HEK293 (cell line): ENCODE data around the gene KCP.

Experiments
- ATF2 ChIP-seq: fragments of 450-650 bp; formaldehyde crosslinking; IDR thresholded peaks from 2 replicates; pipeline ENCODE4 v1.5.1; 2016; ENCODE audit warnings: missing biosample characterization, missing genetic modification characterization, low read depth
- CTCF ChIP-seq: fragments of 450-650 bp; formaldehyde crosslinking; IDR thresholded peaks from 2 replicates; pipeline ENCODE4 v1.5.1; 2016; ENCODE audit warnings: missing biosample characterization, missing genetic modification characterization
- GFI1B ChIP-seq: fragments of 450-650 bp; formaldehyde crosslinking; IDR thresholded peaks from 2 replicates; pipeline ENCODE4 v1.5.1; 2016; ENCODE audit warnings: missing biosample characterization, missing genetic modification characterization
- RBAK ChIP-seq: fragments of 450-650 bp; formaldehyde crosslinking; IDR thresholded peaks from 2 replicates; pipeline ENCODE4 v1.5.1; 2016; ENCODE audit warnings: missing biosample characterization, missing genetic modification characterization
- ZBTB11 ChIP-seq: fragments of 450-650 bp; formaldehyde crosslinking; conservative IDR thresholded peaks from 2 replicates; pipeline ENCODE4 v1.5.1; 2016; ENCODE audit warnings: low read depth, missing biosample characterization, missing genetic modification characterization
- ZNF184 ChIP-seq: fragments of 450-650 bp; IDR thresholded peaks from 2 replicates; pipeline ENCODE4 v1.5.1; 2018; ENCODE audit warnings: missing biosample characterization, mild to moderate bottlenecking, missing genetic modification characterization
- ZNF362 ChIP-seq: fragments of 450-650 bp; formaldehyde crosslinking; IDR thresholded peaks from 2 replicates; pipeline ENCODE4 v1.5.1; 2016; ENCODE audit warnings: missing biosample characterization, missing genetic modification characterization
- ZNF776 ChIP-seq: fragments of 450-650 bp; formaldehyde crosslinking; IDR thresholded peaks from 2 replicates; pipeline ENCODE4 v1.5.0; 2017; ENCODE audit warnings: missing biosample characterization, missing genetic modification characterization, borderline replicate concordance
- ZSCAN23 ChIP-seq: fragments of 450-650 bp; formaldehyde crosslinking; IDR thresholded peaks from 2 replicates; pipeline ENCODE4 v1.5.1; 2016; ENCODE audit warnings: missing biosample characterization, missing genetic modification characterization

- TF ChIP-seq CTCF (tag by site-specific recombination), result no peak
- no peak for TF ChIP-seq ZBTB11 (tag by site-specific recombination)
- TF ChIP-seq ZSCAN23, result no peak
- TF ChIP-seq ZNF184 (tag by site-specific recombination), result no peak
- TF ChIP-seq RBAK (tag by site-specific recombination), result no peak
- TF ChIP-seq GFI1B, result no peak
- no peak for TF ChIP-seq ZNF362 (tag by site-specific recombination)
- no peak for TF ChIP-seq ATF2 (tag by site-specific recombination)
- no peak for TF ChIP-seq ZNF776 (tag by site-specific recombination)
Observed at GRCh38 chr7:128844777-128845311, 65.7 kb downstream of the KCP start.
